ENCODE results near the gene ARID1B.

The ARID1B gene

DNA sequence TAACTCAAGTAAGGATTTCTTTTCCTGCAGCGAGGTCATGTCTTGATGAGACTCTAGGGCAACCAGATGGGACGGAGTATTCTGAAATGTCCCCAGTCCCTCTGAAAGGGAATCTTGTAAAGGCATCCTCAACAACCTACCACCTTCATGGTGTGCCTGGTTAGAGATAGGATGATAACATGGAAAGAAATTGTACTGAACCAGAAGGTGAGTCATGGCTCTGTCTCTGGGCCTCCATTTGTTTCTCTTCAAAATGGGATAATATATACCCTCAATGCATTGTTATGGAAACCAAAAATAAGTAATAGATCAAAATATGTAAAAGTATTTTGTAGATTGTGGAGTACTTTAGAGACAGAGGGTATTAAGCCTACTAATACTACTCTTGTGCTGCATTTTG, 219.1 kb downstream of the ARID1B start:
- no peaks in the 10 kb centered on the region for H3K36me3 Mint-ChIP-seq
- H3K9me3 Mint-ChIP-seq, result no peaks in the 10 kb centered on the region
- H3K4me1 Mint-ChIP-seq, result peaks cover 45% of the 10 kb centered on the region
- no peak overlapping the region for H3K27ac Mint-ChIP-seq
- DNase-seq (ENCODE audit: low spot score in 2 of 2), result no peak
- H3K4me3 Mint-ChIP-seq, result no peak overlapping the region
- ATAC-seq, result no peak

- no peaks in the 10 kb centered on the region for H3K9me3 Mint-ChIP-seq
- H3K27ac Mint-ChIP-seq, result no peak overlapping the region
- peaks cover 50% of the 10 kb centered on the region for H3K4me1 Mint-ChIP-seq
- ATAC-seq, result no peak
- H3K36me3 Mint-ChIP-seq, result peaks cover 7% of the 10 kb centered on the region
- no peak for DNase-seq (ENCODE audit: low spot score in 2 of 2)
- H3K4me3 Mint-ChIP-seq, result no peak overlapping the region
Measured at GRCh38 chr6:156998794-156999330, 221.7 kb downstream of the ARID1B start.

DNA sequence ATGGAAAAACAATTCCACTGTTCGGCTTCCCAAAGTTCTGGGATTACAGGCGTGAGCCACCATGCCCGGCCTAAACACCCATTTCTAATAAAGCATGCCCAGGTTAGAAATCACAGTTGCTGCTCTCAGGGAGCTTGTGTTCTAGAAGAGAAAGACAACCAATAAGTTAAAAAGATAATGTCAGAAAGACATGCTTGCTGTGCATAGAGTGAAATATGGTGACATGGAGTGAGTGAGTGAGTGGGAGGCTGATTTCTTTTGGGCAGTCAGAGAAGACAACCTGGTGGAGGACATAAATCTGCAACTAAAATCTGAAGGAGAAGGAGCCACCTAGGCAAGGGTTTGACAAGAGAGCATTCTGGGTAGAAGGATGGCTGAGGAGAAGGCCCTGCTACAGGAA, 222.6 kb downstream of the ARID1B start:
- Mint-ChIP-seq H3K9me3 (no peaks in the 10 kb centered on the region), H3K4me1 (peaks cover 47% of the 10 kb centered on the region), H3K4me3 (no peak overlapping the region), H3K27ac (peak overlapping the region; percentile 3), H3K36me3 (peaks cover 7% of the 10 kb centered on the region)
- ATAC-seq (no peak), DNase-seq (ENCODE audit: low spot score in 2 of 2) (no peak)

GRCh38 chr6:157001716-157002115, 224.5 kb downstream of the ARID1B start:
- no peak for ATAC-seq
- peaks cover 56% of the 10 kb centered on the region for H3K4me1 Mint-ChIP-seq
- DNase-seq (ENCODE audit: low spot score in 2 of 2), result no peak
- no peak overlapping the region for H3K27ac Mint-ChIP-seq
- H3K36me3 Mint-ChIP-seq, result peaks cover 7% of the 10 kb centered on the region
- H3K4me3 Mint-ChIP-seq, result no peak overlapping the region
- H3K9me3 Mint-ChIP-seq, result no peaks in the 10 kb centered on the region

GRCh38 chr6:157002774-157003173, 225.6 kb downstream of the ARID1B start:
- Mint-ChIP-seq H3K4me1 (peaks cover 55% of the 10 kb centered on the region), H3K4me3 (no peak overlapping the region), H3K27ac (peak overlapping the region; percentile 2), H3K9me3 (no peaks in the 10 kb centered on the region), H3K36me3 (peaks cover 7% of the 10 kb centered on the region)
- DNase-seq (ENCODE audit: low spot score in 2 of 2) (no peak), ATAC-seq (no peak)

DNA sequence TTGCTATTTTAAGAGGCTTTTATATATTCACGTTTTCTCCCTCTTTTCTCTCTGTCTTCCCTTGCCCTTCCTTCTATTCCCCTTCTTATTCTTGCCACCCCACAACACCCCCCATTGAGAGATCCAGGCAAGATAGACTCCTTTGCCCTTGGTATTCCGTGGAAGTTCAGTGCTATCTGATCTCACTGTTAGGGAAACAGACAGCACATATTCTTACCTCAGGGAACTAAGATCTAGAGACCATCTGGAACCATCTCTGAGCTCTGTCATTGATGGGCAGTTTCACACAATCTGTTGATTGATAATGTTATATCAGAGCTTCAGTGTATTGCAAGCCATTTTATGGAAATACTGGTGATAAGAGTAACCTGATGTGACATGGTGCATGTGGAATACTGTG, 228.8 kb downstream of the ARID1B start:
- no peaks in the 10 kb centered on the region for H3K9me3 Mint-ChIP-seq
- peaks cover 48% of the 10 kb centered on the region for H3K4me1 Mint-ChIP-seq
- H3K27ac Mint-ChIP-seq, result peak overlapping the region; percentile 65
- DNase-seq (ENCODE audit: low spot score in 2 of 2), result no peak
- no peak overlapping the region for H3K4me3 Mint-ChIP-seq
- peaks cover 7% of the 10 kb centered on the region for H3K36me3 Mint-ChIP-seq
- ATAC-seq, result no peak

DNA sequence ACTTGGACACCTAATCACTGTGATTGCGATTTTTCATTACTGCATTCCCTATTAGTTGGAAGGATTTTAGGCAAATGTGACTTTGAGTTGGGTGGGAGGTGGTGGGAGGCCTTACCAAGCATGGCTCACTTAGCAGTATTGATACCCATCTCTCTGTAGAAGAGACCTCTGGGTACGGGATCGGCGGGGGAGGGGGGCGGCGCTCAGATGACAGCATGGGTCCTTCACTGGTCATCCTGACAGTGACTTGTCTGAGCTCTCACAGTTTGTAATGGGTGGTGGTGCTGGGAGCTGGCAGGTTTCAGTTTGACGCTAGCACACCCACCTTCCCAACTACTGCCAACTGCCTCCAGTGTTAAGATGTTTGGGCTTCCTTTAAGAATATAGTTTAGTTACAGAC, 231.4 kb downstream of the ARID1B start:
- no peaks in the 10 kb centered on the region for H3K9me3 Mint-ChIP-seq
- ATAC-seq (no peak), DNase-seq (ENCODE audit: low spot score in 2 of 2) (no peak)
- H3K4me1 Mint-ChIP-seq, result peaks cover 31% of the 10 kb centered on the region
- no peak overlapping the region for H3K4me3 Mint-ChIP-seq
- H3K36me3 Mint-ChIP-seq, result no peaks in the 10 kb centered on the region
- no peak overlapping the region for H3K27ac Mint-ChIP-seq

- Mint-ChIP-seq H3K27ac (no peak overlapping the region), H3K9me3 (no peaks in the 10 kb centered on the region), H3K4me1 (peaks cover 29% of the 10 kb centered on the region), H3K4me3 (no peak overlapping the region), H3K36me3 (no peaks in the 10 kb centered on the region)
- ATAC-seq (no peak), DNase-seq (ENCODE audit: low spot score in 2 of 2) (no peak)
Measured at GRCh38 chr6:157012355-157012754, 235.2 kb downstream of the ARID1B start.

GRCh38 chr6:157013649-157014304, 236.6 kb downstream of the ARID1B start:
- Mint-ChIP-seq H3K36me3 (no peaks in the 10 kb centered on the region), H3K27ac (no peak overlapping the region), H3K4me1 (peaks cover 26% of the 10 kb centered on the region), H3K9me3 (no peaks in the 10 kb centered on the region), H3K4me3 (no peak overlapping the region)
- ATAC-seq (no peak), DNase-seq (ENCODE audit: low spot score in 2 of 2) (no peak)

GRCh38 chr6:157014871-157015270, 237.7 kb downstream of the ARID1B start:
- H3K4me3 Mint-ChIP-seq, result no peak overlapping the region
- H3K4me1 Mint-ChIP-seq, result peaks cover 31% of the 10 kb centered on the region
- no peaks in the 10 kb centered on the region for H3K36me3 Mint-ChIP-seq
- no peak overlapping the region for H3K27ac Mint-ChIP-seq
- DNase-seq (ENCODE audit: low spot score in 2 of 2) (no peak), ATAC-seq (no peak)
- no peaks in the 10 kb centered on the region for H3K9me3 Mint-ChIP-seq

DNA sequence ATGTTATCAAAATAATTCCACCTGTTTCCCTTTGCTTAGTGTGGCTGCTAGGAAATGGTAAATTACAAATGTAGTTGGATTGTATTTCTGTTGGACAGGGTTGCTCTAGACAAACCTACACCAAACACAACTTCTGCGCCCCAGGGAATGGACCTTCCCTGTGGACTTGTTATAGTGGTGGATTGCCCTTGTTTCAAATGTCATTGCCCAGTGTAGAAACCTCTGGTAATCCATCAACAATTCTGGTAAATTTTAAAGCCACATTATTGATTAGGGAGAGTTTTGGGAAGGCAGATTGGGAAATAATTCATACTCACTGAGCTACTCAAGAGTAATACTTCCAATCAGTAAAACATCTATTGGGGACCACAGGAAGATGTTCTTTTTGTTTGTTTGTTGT, 239.8 kb downstream of the ARID1B start:
- Mint-ChIP-seq H3K4me1 (peaks cover 33% of the 10 kb centered on the region), H3K36me3 (peaks cover 17% of the 10 kb centered on the region), H3K27ac (no peak overlapping the region), H3K4me3 (no peak overlapping the region), H3K9me3 (no peaks in the 10 kb centered on the region)
- DNase-seq (ENCODE audit: low spot score in 2 of 2), result no peak
- no peak for ATAC-seq

DNA sequence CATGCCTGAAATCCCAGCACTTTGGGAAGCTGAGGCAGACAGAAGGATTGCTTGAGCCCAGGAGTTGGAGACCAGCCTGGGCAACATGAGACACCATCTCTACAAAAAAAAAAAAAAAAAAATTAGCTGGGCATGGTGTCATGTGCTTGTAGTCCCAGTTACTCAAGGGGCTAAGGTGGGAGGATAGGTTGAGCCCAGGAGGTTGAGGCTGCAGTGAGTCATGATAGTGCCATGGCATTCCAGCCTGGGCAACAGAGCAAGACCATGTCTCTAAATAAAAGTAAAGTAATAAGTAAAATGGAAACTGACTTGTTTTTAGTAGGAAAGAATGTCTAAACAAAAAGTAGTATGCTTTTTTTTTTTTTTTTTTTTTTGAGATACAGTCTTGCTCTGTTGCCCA, 240.7 kb downstream of the ARID1B start:
- Mint-ChIP-seq H3K9me3 (no peaks in the 10 kb centered on the region), H3K4me1 (peaks cover 39% of the 10 kb centered on the region), H3K36me3 (peaks cover 18% of the 10 kb centered on the region), H3K4me3 (no peak overlapping the region), H3K27ac (peak overlapping the region; percentile 98)
- no peak for DNase-seq (ENCODE audit: low spot score in 2 of 2)
- no peak for ATAC-seq

DNA sequence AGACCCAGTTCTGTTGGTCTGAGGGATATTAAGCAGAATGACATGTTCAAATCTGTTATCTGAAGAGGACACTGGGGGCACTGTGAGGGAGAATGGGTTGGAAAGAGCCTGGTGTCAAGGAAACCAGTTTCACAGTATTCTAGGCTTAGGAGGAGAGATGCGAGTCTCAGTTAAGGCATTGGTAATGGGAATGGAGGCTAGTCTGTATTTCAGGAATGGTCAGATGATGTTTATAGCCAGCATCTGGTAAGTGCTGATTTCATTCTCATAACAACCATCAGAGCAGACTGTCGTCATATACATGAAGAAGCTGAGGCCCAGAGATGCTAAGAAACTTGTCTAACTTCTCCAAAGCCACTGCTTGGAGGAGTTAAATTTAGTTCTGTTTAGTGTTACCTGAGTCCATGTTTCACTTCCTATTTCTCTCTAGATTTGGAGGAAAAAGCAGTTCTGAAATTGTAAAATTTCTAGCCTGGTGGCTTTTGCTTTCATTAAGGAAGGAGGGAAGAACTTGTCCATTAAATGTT, 242.0 kb downstream of the ARID1B start:
- Mint-ChIP-seq H3K4me1 (peaks cover 39% of the 10 kb centered on the region), H3K36me3 (peaks cover 18% of the 10 kb centered on the region), H3K27ac (peak overlapping the region; percentile 98), H3K4me3 (peak overlapping the region; percentile 81), H3K9me3 (no peaks in the 10 kb centered on the region)
- ATAC-seq (no peak), DNase-seq (ENCODE audit: low spot score in 2 of 2) (no peak)

DNA sequence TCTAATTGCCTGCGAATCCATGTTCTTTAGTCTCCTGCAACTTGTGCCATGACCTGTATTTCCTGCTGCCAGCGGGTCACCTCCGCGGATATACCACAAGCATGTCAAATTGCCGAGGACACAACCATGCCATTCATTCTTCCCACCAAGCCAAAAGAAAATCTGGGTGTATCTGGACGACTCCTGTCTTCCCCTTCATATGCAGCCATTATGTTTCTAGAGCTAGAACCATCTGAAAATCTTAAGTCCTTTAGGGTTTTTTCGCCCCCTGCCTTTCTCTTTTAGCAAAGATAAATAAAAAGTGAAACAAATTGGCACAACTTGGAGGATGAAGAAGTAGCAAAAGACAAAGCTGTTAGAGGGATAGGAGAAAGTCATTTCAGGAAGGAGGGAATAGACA, 242.6 kb downstream of the ARID1B start:
- no peaks in the 10 kb centered on the region for H3K9me3 Mint-ChIP-seq
- peak overlapping the region; percentile 98 for H3K27ac Mint-ChIP-seq
- peaks cover 35% of the 10 kb centered on the region for H3K4me1 Mint-ChIP-seq
- ATAC-seq (no peak), DNase-seq (ENCODE audit: low spot score in 2 of 2) (no peak)
- peaks cover 18% of the 10 kb centered on the region for H3K36me3 Mint-ChIP-seq
- peak overlapping the region; percentile 81 for H3K4me3 Mint-ChIP-seq

DNA sequence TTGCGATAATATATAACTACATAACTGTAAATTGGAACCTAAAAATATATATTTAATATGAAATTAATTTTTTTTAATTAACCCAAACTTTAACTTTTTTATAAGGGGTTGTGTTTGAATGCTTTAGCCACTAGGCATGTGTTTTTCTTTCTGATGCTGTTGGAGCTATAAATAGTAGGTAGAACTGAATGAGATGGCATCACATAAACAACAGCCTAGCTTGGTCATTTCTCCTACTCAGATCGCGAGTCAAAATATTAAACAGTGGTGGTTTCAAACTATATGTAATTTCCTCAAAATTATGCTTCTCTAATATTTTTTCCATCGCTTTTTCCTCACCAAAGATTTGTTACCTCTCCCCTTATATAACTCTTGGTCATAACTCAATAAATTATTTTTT, 243.2 kb downstream of the ARID1B start:
- ATAC-seq (peak; percentile 39), DNase-seq (ENCODE audit: low spot score in 2 of 2) (no peak)
- peak overlapping the region; percentile 81 for H3K4me3 Mint-ChIP-seq
- H3K4me1 Mint-ChIP-seq, result peaks cover 33% of the 10 kb centered on the region
- peaks cover 18% of the 10 kb centered on the region for H3K36me3 Mint-ChIP-seq
- H3K27ac Mint-ChIP-seq, result peak overlapping the region; percentile 98
- peaks cover under 1% of the 10 kb centered on the region for H3K9me3 Mint-ChIP-seq

DNA sequence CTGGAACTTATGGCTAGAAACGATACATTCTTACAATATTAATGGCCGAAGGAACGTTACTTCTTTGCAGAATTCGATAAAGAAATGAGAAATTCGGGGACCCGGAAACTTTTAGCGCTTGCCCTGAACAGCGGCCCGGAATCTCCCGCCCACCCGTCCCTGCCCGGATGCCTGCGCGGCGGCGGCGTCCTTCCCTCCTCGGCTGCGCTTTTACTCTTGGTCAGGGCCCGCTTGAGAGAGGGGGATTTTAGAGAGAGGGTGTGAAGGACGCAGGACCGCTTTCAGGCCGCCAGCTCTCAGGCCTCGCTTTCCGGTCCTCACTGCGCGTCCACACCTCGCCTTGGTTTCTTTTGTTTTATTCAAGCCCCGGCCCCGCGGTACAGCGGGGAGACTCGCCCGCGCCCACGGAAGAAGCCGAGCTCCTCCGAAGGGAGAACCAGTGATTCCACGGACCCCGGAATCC, 243.7 kb downstream of the ARID1B start:
- H3K9me3 Mint-ChIP-seq, result peaks cover 3% of the 10 kb centered on the region
- H3K36me3 Mint-ChIP-seq, result peaks cover 18% of the 10 kb centered on the region
- H3K4me1 Mint-ChIP-seq, result peaks cover 37% of the 10 kb centered on the region
- DNase-seq (ENCODE audit: low spot score in 2 of 2), result no peak
- peak; percentile 56 for ATAC-seq
- H3K27ac Mint-ChIP-seq, result peak overlapping the region; percentile 98
- peak overlapping the region; percentile 81 for H3K4me3 Mint-ChIP-seq

All from stimulated activated effector memory CD8-positive, alpha-beta T cell treated with anti-CD3 and anti-CD28 coated beads, Interleukin-12 subunit alpha, Interleukin-12 subunit beta, amount 100 ng/mL, for 72 hours (primary cell).